Uterus (tissue), 2 donors: Measurements from ENCODE around the gene CABP2.

ENCODE experiments used
- POLR2A ChIP-seq, 2 donors: fragments of 450-650 bp; IDR thresholded peaks; one replicate each; pipeline ENCODE4 v1.6.1; 2016; ENCODE audit warnings: antibody characterized with exemption in 2 of 2, mild to moderate bottlenecking in 1 of 2, moderate library complexity in 1 of 2
- TF ChIP-seq, protein P1 (sequence below), 4 experiments: fragments of 200-600 bp in 2 of 4; fragments of 450-650 bp in 2 of 4; sonication (generic) in 2 of 4; IDR thresholded peaks; one replicate each; pipeline ENCODE4 v1.5.1; 2016 to 2019; ENCODE audit warnings: antibody characterized with exemption in 4 of 4, mild to moderate bottlenecking in 2 of 4, moderate library complexity in 1 of 4

DNA sequence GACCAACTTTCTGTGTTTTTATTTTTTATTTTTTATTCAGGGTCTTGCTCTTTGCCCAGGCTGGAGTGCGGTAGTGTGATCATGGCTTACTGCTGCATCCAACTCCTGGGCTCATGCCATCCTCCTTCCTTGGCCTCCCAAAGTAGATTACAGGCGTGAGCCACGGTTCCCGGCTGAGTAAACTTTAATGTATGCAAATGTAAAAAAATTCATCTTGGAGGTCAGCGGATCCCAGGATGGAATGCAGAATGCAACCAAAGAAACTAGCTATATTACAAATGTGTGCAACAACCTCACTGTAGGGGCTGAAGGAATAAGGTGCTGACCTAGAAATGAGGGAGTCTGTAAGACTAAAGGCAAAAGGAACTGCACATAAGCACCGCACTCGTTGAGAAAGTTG, 9.1 kb downstream of the CABP2 start:
- TF ChIP-seq, protein P1, sequence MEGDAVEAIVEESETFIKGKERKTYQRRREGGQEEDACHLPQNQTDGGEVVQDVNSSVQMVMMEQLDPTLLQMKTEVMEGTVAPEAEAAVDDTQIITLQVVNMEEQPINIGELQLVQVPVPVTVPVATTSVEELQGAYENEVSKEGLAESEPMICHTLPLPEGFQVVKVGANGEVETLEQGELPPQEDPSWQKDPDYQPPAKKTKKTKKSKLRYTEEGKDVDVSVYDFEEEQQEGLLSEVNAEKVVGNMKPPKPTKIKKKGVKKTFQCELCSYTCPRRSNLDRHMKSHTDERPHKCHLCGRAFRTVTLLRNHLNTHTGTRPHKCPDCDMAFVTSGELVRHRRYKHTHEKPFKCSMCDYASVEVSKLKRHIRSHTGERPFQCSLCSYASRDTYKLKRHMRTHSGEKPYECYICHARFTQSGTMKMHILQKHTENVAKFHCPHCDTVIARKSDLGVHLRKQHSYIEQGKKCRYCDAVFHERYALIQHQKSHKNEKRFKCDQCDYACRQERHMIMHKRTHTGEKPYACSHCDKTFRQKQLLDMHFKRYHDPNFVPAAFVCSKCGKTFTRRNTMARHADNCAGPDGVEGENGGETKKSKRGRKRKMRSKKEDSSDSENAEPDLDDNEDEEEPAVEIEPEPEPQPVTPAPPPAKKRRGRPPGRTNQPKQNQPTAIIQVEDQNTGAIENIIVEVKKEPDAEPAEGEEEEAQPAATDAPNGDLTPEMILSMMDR (IDR thresholded peaks at IDR 0.05), result no peak
- TF ChIP-seq POLR2A (IDR thresholded peaks at IDR 0.05), result no peak
